HEK293 (cell line): ENCODE measurements around the gene POLR2E.
A peak's percentile ranks its signal among the peaks of the same experiment; 100 is the strongest.

Source experiments
- CTCF ChIA-PET: fragments of 350-600 bp; formaldehyde crosslinking; extraction: SDS; loops from one replicate; lab custom pipeline; 2021; ENCODE audit warnings: antibody characterized with exemption; lab: Yijun Ruan, JAX
- POLR2A ChIA-PET: fragments of 300-600 bp; formaldehyde crosslinking; extraction: SDS; loops from one replicate; lab custom pipeline; 2020; ENCODE audit warnings: antibody characterized with exemption, inconsistent platforms; lab: Yijun Ruan, JAX
- H3K27ac ChIP-seq: fragments of 200-500 bp; sonication (Bioruptor generic); 2 replicates; pipeline ENCODE4 v1.5.1; 2014; ENCODE audit warnings: low read depth, low read length, control low read depth, inconsistent platforms; ENCODE audit errors: extremely low read depth
- H3K36me3 ChIP-seq, 2 experiments: fragments of 200-500 bp in 1 of 2; sonication (Bioruptor generic) in 1 of 2; 1 replicate in 1 of 2; 2 replicates in 1 of 2; pipeline ENCODE4 v1.5.1; 2014 to 2017; ENCODE audit warnings: inconsistent platforms in 2 of 2, low read length in 2 of 2; ENCODE audit not compliant: control insufficient read depth in 2 of 2, insufficient read depth in 1 of 2
- H3K4me1 ChIP-seq: fragments of 200-500 bp; sonication (Bioruptor generic); 2 replicates; pipeline ENCODE4 v1.5.1; 2014; ENCODE audit warnings: mild to moderate bottlenecking, low read length, inconsistent platforms; ENCODE audit not compliant: control insufficient read depth, insufficient read depth
- H3K4me3 ChIP-seq: 2 replicates; pipeline ENCODE4 v1.5.1; 2011; ENCODE audit warnings: low read depth, mild to moderate bottlenecking, control low read depth, low read length, moderate library complexity
- H3K9me3 ChIP-seq: fragments of 200-500 bp; sonication (Bioruptor generic); 2 replicates; pipeline ENCODE4 v1.5.1; 2014; ENCODE audit warnings: low read depth, low read length, inconsistent platforms; ENCODE audit not compliant: control insufficient read depth, insufficient read depth
- GLI2 ChIP-seq: fragments of 450-650 bp; formaldehyde crosslinking; IDR thresholded peaks from 2 replicates; pipeline ENCODE4; 2017; ENCODE audit warnings: missing biosample characterization, missing genetic modification characterization, low read depth, borderline replicate concordance
- GLIS2 ChIP-seq: fragments of 450-650 bp; formaldehyde crosslinking; IDR thresholded peaks from 2 replicates; pipeline ENCODE4 v1.5.1; 2016; ENCODE audit warnings: missing biosample characterization, missing genetic modification characterization
- HIC1 ChIP-seq: fragments of 450-650 bp; formaldehyde crosslinking; IDR thresholded peaks from 2 replicates; pipeline ENCODE4 v1.5.1; 2016; ENCODE audit warnings: missing biosample characterization, missing genetic modification characterization
- PRDM2 ChIP-seq: fragments of 450-650 bp; formaldehyde crosslinking; IDR thresholded peaks from 2 replicates; pipeline ENCODE4 v1.5.1; 2016; ENCODE audit warnings: missing biosample characterization, missing genetic modification characterization, borderline replicate concordance
- SP2 ChIP-seq: fragments of 450-650 bp; formaldehyde crosslinking; IDR thresholded peaks from 2 replicates; pipeline ENCODE4 v1.5.1; 2016; ENCODE audit warnings: missing biosample characterization, missing genetic modification characterization
- YY1 ChIP-seq: fragments of 450-650 bp; formaldehyde crosslinking; IDR thresholded peaks from 2 replicates; pipeline ENCODE4 v1.5.1; 2018; ENCODE audit warnings: missing biosample characterization, missing genetic modification characterization
- ZBTB1 ChIP-seq: fragments of 450-650 bp; formaldehyde crosslinking; IDR thresholded peaks from 2 replicates; pipeline ENCODE4 v1.5.1; 2016; ENCODE audit warnings: missing biosample characterization, missing genetic modification characterization
- ZNF146 ChIP-seq: fragments of 450-650 bp; formaldehyde crosslinking; IDR thresholded peaks from 2 replicates; pipeline ENCODE4 v1.5.1; 2016; ENCODE audit warnings: missing biosample characterization, missing genetic modification characterization
- ZNF184 ChIP-seq: fragments of 450-650 bp; IDR thresholded peaks from 2 replicates; pipeline ENCODE4 v1.5.1; 2018; ENCODE audit warnings: missing biosample characterization, mild to moderate bottlenecking, missing genetic modification characterization
- ZNF366 ChIP-seq: fragments of 450-650 bp; formaldehyde crosslinking; conservative IDR thresholded peaks from 2 replicates; pipeline ENCODE4 v1.5.1; 2016; ENCODE audit warnings: missing biosample characterization, missing genetic modification characterization
- ZNF501 ChIP-seq: fragments of 450-650 bp; formaldehyde crosslinking; IDR thresholded peaks from 2 replicates; pipeline ENCODE4 v1.5.1; 2016; ENCODE audit warnings: missing biosample characterization, missing genetic modification characterization
- ZNF600 ChIP-seq: fragments of 450-650 bp; formaldehyde crosslinking; IDR thresholded peaks from 2 replicates; pipeline ENCODE4 v1.5.1; 2016; ENCODE audit warnings: missing biosample characterization, missing genetic modification characterization
- ZNF626 ChIP-seq: fragments of 450-650 bp; sonication (Bioruptor Pico); formaldehyde crosslinking; IDR thresholded peaks from 2 replicates; pipeline ENCODE4 v1.5.1; 2018; ENCODE audit warnings: missing biosample characterization, missing genetic modification characterization, inconsistent platforms
- ZNF629 ChIP-seq: fragments of 450-650 bp; formaldehyde crosslinking; IDR thresholded peaks from 2 replicates; pipeline ENCODE4 v1.5.1; 2017; ENCODE audit warnings: missing biosample characterization, missing genetic modification characterization
- ZSCAN30 ChIP-seq: fragments of 450-650 bp; IDR thresholded peaks from 2 replicates; pipeline ENCODE4 v1.5.1; 2018; ENCODE audit warnings: missing biosample characterization, mild to moderate bottlenecking, missing genetic modification characterization, moderate library complexity
- TF ChIP-seq, protein P1 (sequence below): fragments of 450-650 bp; formaldehyde crosslinking; IDR thresholded peaks from 2 replicates; pipeline ENCODE4 v1.5.1; 2016; ENCODE audit warnings: missing biosample characterization, missing genetic modification characterization

POLR2E gene

GRCh38 chr19:1134431-1134830, 39.3 kb upstream of the POLR2E start:
- Histone ChIP-seq H3K4me3 (no peak overlapping the region), H3K4me1 (0 out of 2 replicates have a peak, but pooled peaks cover 2% of the 10 kb centered on the region), H3K27ac (no peak overlapping the region), H3K36me3 (peaks cover 0 to 11% of the 10 kb centered on the region in 2 experiments; a peak in 2 of 3 replicates), H3K9me3 (no peaks in the 10 kb centered on the region)
- TF ChIP-seq ZNF146 (tag by site-specific recombination) (peak; percentile 32; the same call in 1 of the 2 replicates), ZNF184 (tag by site-specific recombination) (no peak), HIC1 (tag by site-specific recombination) (no peak), ZSCAN30 (tag by site-specific recombination) (no peak), GLI2 (tag by site-specific recombination) (no peak), YY1 (tag by site-specific recombination) (no peak), ZNF626 (tag by site-specific recombination) (no peak), ZNF600 (tag by site-specific recombination) (peak; percentile 35; the same call in 1 of the 2 replicates)
- ChIA-PET CTCF (interaction anchor here (1.0 kb wide), 1 partner anchor 21 kb away, joined by 4 read pairs; no protein-coding TSS in a partner anchor), POLR2A (no interaction called here)

GRCh38 chr19:1133471-1133929, 38.3 kb upstream of the POLR2E start:
- TF ChIP-seq SP2 (tag by site-specific recombination), result peak; percentile 76
- no peak for TF ChIP-seq ZNF501 (tag by site-specific recombination)
- TF ChIP-seq GLIS2 (tag by site-specific recombination), result no peak
- no peak for TF ChIP-seq ZNF629 (tag by site-specific recombination)
- no peak for TF ChIP-seq ZBTB1 (tag by site-specific recombination)
- TF ChIP-seq ZNF366 (tag by site-specific recombination), result no peak
- TF ChIP-seq PRDM2 (tag by site-specific recombination), result no peak
- TF ChIP-seq, protein P1, sequence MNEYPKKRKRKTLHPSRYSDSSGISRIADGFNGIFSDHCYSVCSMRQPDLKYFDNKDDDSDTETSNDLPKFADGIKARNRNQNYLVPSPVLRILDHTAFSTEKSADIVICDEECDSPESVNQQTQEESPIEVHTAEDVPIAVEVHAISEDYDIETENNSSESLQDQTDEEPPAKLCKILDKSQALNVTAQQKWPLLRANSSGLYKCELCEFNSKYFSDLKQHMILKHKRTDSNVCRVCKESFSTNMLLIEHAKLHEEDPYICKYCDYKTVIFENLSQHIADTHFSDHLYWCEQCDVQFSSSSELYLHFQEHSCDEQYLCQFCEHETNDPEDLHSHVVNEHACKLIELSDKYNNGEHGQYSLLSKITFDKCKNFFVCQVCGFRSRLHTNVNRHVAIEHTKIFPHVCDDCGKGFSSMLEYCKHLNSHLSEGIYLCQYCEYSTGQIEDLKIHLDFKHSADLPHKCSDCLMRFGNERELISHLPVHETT (tag by site-specific recombination), result no peak
- H3K36me3 ChIP-seq, result peaks cover 0 to 11% of the 10 kb centered on the region in 2 experiments; a peak in 2 of 3 replicates
- no peak overlapping the region for H3K27ac ChIP-seq
- POLR2A ChIA-PET, result no interaction called here
- 0 out of 2 replicates have a peak, but pooled peaks cover 2% of the 10 kb centered on the region for H3K4me1 ChIP-seq
- H3K4me3 ChIP-seq, result no peak overlapping the region
- no peaks in the 10 kb centered on the region for H3K9me3 ChIP-seq
- CTCF ChIA-PET, result interaction anchor here (0.8 kb wide), 1 partner anchor 20 kb away, joined by 3 read pairs; no protein-coding TSS in a partner anchor
